Posterior cingulate gyrus (tissue), 11 donors: ENCODE results near the gene CKM.
"Not testable (repeated sequence)": the region's sequence is repeated elsewhere in the genome, so short reads cannot be mapped to it uniquely, and the experiment has no call there.

ENCODE experiments used
- DNase-seq, 10 donors: peaks; one replicate each; pipeline versions ENCODE4 v3.0.0 to v3.0.0-alpha.2; 2020 to 2021; ENCODE audit warnings: mixed read lengths in 3 of 10
- intact Hi-C: fragments of 100-400 bp; cut with DNase I; formaldehyde crosslinking; loops from one replicate; pipeline ENCODE4 v1.15.1; 2023

The CKM gene

GRCh38 chr19:45350477-45351058, 27.9 kb upstream of the CKM start:
- intact Hi-C loops, result no loop called here
- DNase-seq, result no peak

DNA sequence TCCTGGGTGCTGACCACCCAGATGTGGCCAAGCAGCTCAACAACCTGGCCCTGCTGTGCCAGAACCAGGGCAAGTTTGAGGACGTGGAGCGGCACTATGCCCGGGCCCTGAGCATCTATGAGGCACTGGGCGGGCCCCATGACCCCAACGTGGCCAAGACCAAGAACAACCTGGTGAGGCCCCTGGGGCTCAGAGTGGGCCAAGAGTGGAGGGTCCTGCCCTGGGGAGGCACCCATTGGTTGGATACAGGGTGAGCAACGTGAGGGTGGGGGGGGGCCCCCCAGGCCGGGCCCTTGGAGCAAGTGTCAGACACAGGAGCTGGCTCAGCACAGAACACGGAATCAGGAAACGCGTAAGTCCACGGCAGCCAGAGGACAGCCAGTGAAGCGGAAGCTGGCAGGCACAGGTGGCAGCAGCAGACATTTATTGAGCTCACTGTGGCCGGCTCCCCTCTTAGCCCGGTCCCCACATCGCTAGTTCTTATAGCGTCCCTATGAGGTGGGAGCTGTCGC, 26.8 kb upstream of the CKM start:
- DNase-seq, result peak in 1 of 10 donors; percentile 77
- intact Hi-C loops, result no loop called here

DNA sequence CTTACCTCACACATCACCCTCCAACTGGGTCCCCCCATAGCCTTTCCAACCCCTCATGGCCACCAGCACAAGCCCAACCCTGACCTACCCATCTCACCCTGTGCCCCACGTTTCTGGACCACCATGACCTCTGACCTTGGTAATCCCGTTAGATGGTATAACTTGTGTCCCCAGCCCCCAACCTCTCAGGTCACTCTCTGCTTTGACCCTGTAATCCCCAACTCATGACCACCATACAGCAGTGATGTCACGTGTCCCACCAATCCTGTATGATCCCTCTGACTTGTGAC, 26.4 kb upstream of the CKM start:
- intact Hi-C loops, result no loop called here
- DNase-seq, result no peak

DNA sequence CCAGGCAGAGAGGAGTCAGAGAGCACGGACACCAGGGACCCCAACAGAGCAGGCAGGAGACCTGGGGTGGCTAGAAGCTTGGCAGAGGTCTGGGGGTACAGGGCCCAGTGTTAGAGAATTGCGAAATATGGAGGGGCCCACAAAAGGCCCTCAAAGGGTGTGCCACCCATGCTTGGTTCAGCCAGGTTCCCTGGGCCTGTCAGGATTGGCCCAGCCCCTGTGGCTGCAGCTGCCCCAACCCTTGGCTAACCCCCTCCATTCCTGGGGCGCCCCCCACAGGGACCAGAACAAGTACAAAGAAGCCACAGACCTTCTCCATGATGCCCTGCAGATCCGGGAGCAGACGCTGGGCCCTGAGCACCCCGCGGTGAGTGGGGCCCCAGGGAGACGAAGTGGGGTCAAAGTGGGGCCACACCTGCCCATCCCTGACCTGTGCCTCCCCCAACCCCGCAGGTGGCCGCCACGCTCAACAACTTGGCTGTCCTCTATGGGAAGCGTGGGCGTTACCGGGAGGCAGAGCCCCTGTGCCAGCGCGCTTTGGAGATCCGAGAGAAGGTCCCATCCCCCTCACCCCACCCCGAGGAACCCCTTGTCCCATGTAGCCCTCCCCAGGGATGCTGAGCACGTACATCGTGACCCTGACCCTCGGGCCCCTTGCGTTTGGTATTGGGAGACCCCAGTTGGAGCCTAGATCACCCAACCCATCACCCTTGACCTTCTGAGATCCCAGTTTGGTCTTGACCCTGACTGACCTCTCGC, 25.9 kb upstream of the CKM start:
- intact Hi-C loops, result no loop called here

GRCh38 chr19:45347570-45348366, 25.1 kb upstream of the CKM start:
- DNase-seq, result peak in 1 of 10 donors; percentile 65
- intact Hi-C loops, result no loop called here

More for the DNA sequence above, 25.9 kb upstream of the CKM start:
- DNase-seq, result peak in 1 of 10 donors; percentile 84

GRCh38 chr19:45346449-45346848, 23.8 kb upstream of the CKM start:
- intact Hi-C loops, result no loop called here

DNA sequence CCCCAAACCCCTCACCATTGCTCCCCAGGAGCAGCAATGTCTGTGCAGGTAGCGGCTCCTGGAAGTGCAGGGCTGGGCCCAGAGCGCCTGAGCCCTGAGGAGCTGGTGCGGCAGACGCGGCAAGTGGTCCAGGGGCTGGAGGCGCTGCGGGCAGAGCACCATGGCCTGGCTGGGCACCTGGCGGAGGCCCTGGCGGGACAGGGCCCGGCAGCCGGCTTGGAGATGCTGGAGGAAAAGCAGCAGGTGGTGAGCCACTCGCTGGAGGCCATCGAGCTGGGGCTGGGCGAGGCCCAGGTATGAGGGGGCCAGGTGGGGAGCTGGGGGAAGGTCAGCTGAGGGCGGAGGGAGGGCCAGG, 22.8 kb upstream of the CKM start:
- intact Hi-C loops, result no loop called here
- DNase-seq, result no peak

More at GRCh38 chr19:45346449-45346848, 23.8 kb upstream of the CKM start:
- DNase-seq, result peak in 1 of 10 donors; percentile 86

- DNase-seq, result no peak
- intact Hi-C loops, result no loop called here
Observed at GRCh38 chr19:45344621-45345505, 22.2 kb upstream of the CKM start.

DNA sequence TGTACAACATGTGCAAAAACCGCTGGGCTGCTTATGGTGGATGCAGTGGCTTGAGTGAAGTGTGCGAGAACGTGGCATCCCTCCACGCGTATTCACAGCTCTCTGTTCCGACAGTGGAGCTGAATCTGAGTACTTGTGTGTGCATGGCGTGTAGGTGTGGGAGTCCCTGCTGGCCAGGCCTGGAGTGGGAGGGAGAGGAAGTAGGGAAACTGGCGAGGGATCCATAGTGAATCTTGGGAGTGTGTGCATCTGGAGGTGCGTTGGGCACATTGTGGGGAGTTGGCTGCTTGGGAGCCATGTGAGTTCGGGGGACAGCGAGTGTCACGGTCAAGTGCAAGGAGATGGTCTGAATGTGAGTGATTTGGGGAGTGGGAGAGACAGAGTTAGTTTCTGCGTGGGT, 20.2 kb upstream of the CKM start:
- DNase-seq, result no peak
- intact Hi-C loops, result no loop called here

- DNase-seq, result no peak
- intact Hi-C loops, result no loop called here
Observed at GRCh38 chr19:45340899-45341453, 18.3 kb upstream of the CKM start.

DNA sequence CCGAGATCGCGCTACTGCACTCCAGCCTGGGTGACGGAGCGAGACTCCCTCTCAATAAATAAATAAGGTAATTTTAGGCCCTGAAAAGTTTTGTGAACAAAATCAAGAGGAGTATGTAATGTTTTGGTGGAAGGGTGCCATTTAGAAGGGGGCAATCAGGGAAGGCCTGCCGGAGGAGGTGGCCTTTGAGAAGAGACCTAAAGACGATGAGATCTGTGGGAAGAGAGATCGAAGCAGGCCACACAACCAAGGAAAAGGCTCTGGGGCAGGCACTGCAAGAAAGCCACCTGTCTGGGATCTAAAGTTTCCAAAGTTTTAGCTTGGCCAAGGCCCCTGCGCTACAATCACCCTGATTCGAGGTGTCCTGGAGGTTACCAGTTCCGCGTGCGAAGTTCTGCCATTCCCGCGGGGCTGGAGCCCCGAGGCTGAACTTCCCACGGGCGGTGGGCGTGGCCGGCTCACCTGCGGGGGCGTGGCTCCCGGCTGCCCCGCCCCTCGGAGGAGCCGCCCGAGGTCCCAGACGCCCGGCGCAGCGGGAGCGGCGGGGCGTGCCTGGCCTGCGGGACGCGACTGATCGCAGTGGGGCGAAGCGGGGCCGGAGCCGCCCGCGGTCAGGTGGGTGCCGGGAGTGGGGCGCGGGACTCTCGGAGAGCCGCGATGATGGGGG, 17.7 kb upstream of the CKM start, which contains the start of gene KLC3:
Gene KLC3, plus strand, starts transcription at position 519 of the 667 bp plus-strand sequence. CDS start 4,792 bp downstream, outside the sequence.
- intact Hi-C loops, result no loop called here
- DNase-seq, result no peak

DNA sequence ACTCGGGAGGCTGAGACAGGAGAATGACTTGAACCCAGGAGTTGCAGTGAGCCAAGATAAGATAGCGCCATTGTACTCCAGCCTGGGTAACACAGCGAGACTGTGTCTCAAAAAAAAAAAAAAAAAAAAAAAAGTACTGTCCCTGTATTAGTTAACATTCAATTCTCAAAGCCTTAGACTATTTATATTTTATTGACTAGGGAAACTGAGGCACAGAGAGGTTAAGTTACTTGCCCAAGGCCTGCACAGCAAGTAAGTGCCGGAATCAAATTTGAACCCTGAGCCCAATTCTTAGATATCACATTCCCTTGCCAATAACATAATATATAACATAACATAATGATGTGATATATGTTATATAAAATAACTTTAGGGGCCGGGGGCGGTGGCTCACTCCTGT, 17.0 kb upstream of the CKM start:
- intact Hi-C loops, result loop anchor here (5.0 kb wide), 1 partner anchor 137 kb away; no protein-coding TSS in a partner anchor
- DNase-seq, result no peak

DNA sequence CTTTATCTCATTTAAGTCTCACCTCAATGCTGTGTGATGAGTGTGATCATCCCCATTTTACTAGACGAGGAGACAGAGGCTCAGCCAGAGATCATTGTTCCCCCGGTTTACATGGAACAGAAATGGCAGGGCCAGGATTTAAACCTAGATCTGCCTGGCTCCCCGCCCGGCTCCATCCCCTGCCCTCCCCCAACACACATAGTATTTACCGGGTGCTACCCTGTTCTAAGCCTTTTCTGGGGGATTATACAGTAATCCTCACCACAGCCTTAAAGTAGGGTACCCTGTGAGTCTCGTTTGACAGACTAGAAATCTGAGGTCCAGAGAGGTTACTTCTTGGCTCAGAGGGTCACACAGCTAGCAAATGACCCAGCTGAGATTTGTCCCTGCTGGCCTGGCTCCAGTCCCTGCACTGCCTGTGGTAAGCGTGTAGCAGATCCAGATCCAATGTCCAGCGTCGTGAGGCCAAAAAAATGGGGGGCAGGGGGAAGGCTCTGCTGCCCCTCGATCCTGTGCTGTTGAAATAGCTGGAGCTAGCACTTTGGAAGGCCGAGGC, 14.1 kb upstream of the CKM start:
- DNase-seq, result no peak
- intact Hi-C loops, result loop anchor here (5.0 kb wide), 1 partner anchor 134 kb away; no protein-coding TSS in a partner anchor

- not testable (repeated sequence) for DNase-seq
- intact Hi-C loops, result loop anchor here (5.0 kb wide), 1 partner anchor 133 kb away; no protein-coding TSS in a partner anchor
Observed at GRCh38 chr19:45334881-45335280, 12.2 kb upstream of the CKM start.

- intact Hi-C loops, result no loop called here
- DNase-seq, result no peak
Observed at GRCh38 chr19:45333609-45334303, 11.1 kb upstream of the CKM start.

GRCh38 chr19:45331411-45331810, 8.7 kb upstream of the CKM start:
- no peak for DNase-seq
- intact Hi-C loops, result no loop called here

DNA sequence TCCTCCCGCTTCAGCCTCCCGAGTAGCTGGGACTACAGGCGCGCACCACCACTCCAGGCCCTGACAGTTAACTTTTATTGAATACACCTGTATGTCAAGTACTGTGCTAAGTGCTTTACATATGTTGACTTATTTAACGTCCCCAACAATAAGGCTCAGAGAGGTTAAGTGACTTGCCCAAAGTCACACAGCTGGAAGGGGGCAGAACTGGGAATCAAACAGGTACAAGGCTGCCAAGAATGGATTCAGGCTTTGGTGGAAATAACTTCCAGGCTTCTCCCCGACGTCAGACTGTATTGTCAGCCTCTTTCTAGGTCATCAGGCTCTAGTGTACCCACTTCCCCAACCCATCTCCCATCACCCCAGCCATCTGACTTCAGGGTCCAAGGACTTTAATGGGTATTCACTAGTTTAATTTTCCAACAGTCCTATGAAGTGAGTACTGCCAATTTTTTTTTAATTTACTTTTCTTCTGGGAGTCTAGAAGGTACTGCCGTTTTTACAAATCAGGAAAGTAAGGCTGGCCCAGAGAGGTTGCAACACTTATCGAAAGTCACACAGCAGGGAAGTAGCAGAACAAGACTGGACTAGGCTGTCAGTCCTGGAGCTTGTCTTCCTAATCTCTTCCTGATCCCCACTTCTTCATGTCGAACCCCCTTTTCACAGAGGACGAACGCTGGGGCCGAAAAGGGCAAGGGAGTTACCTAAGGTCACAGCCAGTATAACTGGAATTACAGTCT, 4.9 kb upstream of the CKM start:
- no peak for DNase-seq
- intact Hi-C loops, result no loop called here
